Neural progenitor cell (in vitro differentiated cells): ENCODE results near the gene IL36A. TPM values are rescaled to one million over a fixed set of nuclear protein-coding genes. Genes with fewer than 3 reads are reported as not detected.
A peak's percentile ranks its signal among the peaks of the same experiment; 100 is the strongest.

ENCODE experiments used
- DNase-seq: peaks from one replicate; pipeline ENCODE4 v3.0.0-alpha.2; 2016; ENCODE audit warnings: low spot score
- H2AFZ ChIP-seq: fragments of 200-600 bp; sonication (generic); replicated peaks from 2 replicates; pipeline ENCODE4 v1.6.1; 2016; ENCODE audit warnings: antibody characterized with exemption
- H3F3A ChIP-seq: fragments of 200-600 bp; sonication (generic); 2 replicates; pipeline ENCODE4 v1.6.1; 2016; ENCODE audit warnings: antibody characterized with exemption, low read depth
- H3K27ac ChIP-seq: fragments of 200-600 bp; sonication (generic); 2 replicates; pipeline ENCODE4 v1.5.1; 2016; ENCODE audit warnings: mild to moderate bottlenecking
- H3K27me3 ChIP-seq: fragments of 200-600 bp; sonication (generic); 2 replicates; pipeline ENCODE4 v1.6.1; 2016; ENCODE audit warnings: mild to moderate bottlenecking, moderate library complexity
- H3K36me3 ChIP-seq: fragments of 200-600 bp; sonication (generic); 2 replicates; pipeline ENCODE4 v1.5.1; 2016
- H3K4me1 ChIP-seq: fragments of 200-600 bp; sonication (generic); 2 replicates; pipeline ENCODE4 v1.6.1; 2016; ENCODE audit warnings: mixed run types
- H3K4me2 ChIP-seq: fragments of 200-600 bp; sonication (generic); 2 replicates; pipeline ENCODE4 v1.6.1; 2016
- H3K4me3 ChIP-seq: fragments of 200-600 bp; sonication (generic); 2 replicates; pipeline ENCODE4 v1.5.1; 2016
- H3K79me2 ChIP-seq: fragments of 200-600 bp; sonication (generic); 2 replicates; pipeline ENCODE4 v1.6.1; 2016; ENCODE audit warnings: low read depth
- H3K9ac ChIP-seq: fragments of 200-600 bp; sonication (generic); 2 replicates; pipeline ENCODE4 v1.6.1; 2016
- H3K9me3 ChIP-seq: fragments of 200-600 bp; sonication (generic); 2 replicates; pipeline ENCODE4 v1.5.1; 2016; ENCODE audit warnings: low read depth
- H4K20me1 ChIP-seq: fragments of 200-600 bp; sonication (generic); 2 replicates; pipeline ENCODE4 v1.6.1; 2016; ENCODE audit warnings: low read depth
- H3K27ac Mint-ChIP-seq: 3 replicates; pipeline ENCODE4 v1.8.0; 2021; ENCODE audit warnings: mixed read lengths
- H3K27me3 Mint-ChIP-seq: 2 replicates; pipeline ENCODE4 v1.8.0; 2022; ENCODE audit warnings: low read depth, mild to moderate bottlenecking, inconsistent platforms, moderate library complexity, mixed read lengths; ENCODE audit not compliant: insufficient read depth
- H3K36me3 Mint-ChIP-seq: 3 replicates; pipeline ENCODE4 v1.8.0; 2021; ENCODE audit warnings: mixed read lengths
- H3K4me1 Mint-ChIP-seq: 3 replicates; pipeline ENCODE4 v1.8.0; 2021; ENCODE audit warnings: mixed read lengths
- H3K4me3 Mint-ChIP-seq: 3 replicates; pipeline ENCODE4 v1.8.0; 2021; ENCODE audit warnings: mild to moderate bottlenecking, moderate library complexity, mixed read lengths
- H3K9me3 Mint-ChIP-seq: 3 replicates; pipeline ENCODE4 v1.8.0; 2020; ENCODE audit warnings: mixed read lengths
- CTCF ChIP-seq: fragments of 200-600 bp; sonication (generic); IDR thresholded peaks from 2 replicates; pipeline ENCODE4 v1.5.1; 2017; ENCODE audit warnings: antibody characterized with exemption, mild to moderate bottlenecking
- EZH2 ChIP-seq: fragments of 200-600 bp; sonication (generic); IDR thresholded peaks from 2 replicates; pipeline ENCODE4 v1.6.1; 2017; ENCODE audit warnings: antibody characterized with exemption, mild to moderate bottlenecking, moderate library complexity
- EZH2phosphoT487 ChIP-seq: fragments of 200-600 bp; sonication (generic); IDR thresholded peaks from 2 replicates; pipeline ENCODE4 v1.6.1; 2017; ENCODE audit warnings: antibody characterized with exemption
- total RNA-seq: library from RNA; depleted of rRNA; stranded (reverse); fragments of >200 nt; gene quantifications from 2 replicates; pipeline ENCODE4 v1.2.3, GENCODE V29; 2015; ENCODE audit warnings: low replicate concordance

Gene IL36A
- total RNA-seq, 1 donor from 2014 or later: not detected

- Histone ChIP-seq H2AFZ (peak overlapping the region; percentile 79), H3K27me3 (peaks cover 38% of the 10 kb centered on the region), H3F3A (no peaks in the 10 kb centered on the region), H3K9me3 (no peaks in the 10 kb centered on the region), H4K20me1 (no peaks in the 10 kb centered on the region), H3K27ac (no peak overlapping the region), H3K36me3 (no peaks in the 10 kb centered on the region), H3K4me2 (no peak overlapping the region), H3K4me1 (no peaks in the 10 kb centered on the region), H3K79me2 (no peaks in the 10 kb centered on the region), H3K9ac (no peak overlapping the region), H3K4me3 (no peak overlapping the region)
- Mint-ChIP-seq H3K4me3 (no peak overlapping the region), H3K27ac (no peak overlapping the region), H3K27me3 (peaks cover 7% of the 10 kb centered on the region), H3K36me3 (no peaks in the 10 kb centered on the region), H3K4me1 (no peaks in the 10 kb centered on the region), H3K9me3 (no peaks in the 10 kb centered on the region)
- no peak for TF ChIP-seq EZH2phosphoT487
- TF ChIP-seq EZH2: no peak
- TF ChIP-seq CTCF: no peak
- no peak for DNase-seq
These were observed 22.9 kb downstream of the IL36A start for GRCh38 chr2:113028112-113028511.

GRCh38 chr2:113032737-113033136 is 27.5 kb downstream of the IL36A start:
- Mint-ChIP-seq H3K27ac (no peak overlapping the region), H3K9me3 (no peaks in the 10 kb centered on the region), H3K27me3 (peaks cover 2% of the 10 kb centered on the region), H3K36me3 (no peaks in the 10 kb centered on the region), H3K4me3 (no peak overlapping the region), H3K4me1 (no peaks in the 10 kb centered on the region)
- H3K79me2 ChIP-seq: no peaks in the 10 kb centered on the region
- H3K4me2 ChIP-seq: no peak overlapping the region
- no peak overlapping the region for H3K4me3 ChIP-seq
- no peaks in the 10 kb centered on the region for H4K20me1 ChIP-seq
- no peaks in the 10 kb centered on the region for H3K4me1 ChIP-seq
- H2AFZ ChIP-seq: no peak overlapping the region
- H3K9ac ChIP-seq: no peak overlapping the region
- no peak for DNase-seq
- TF ChIP-seq EZH2phosphoT487 (no peak), EZH2 (no peak), CTCF (no peak)
- H3K36me3 ChIP-seq: no peaks in the 10 kb centered on the region
- peaks cover 12% of the 10 kb centered on the region for H3K27me3 ChIP-seq
- H3K9me3 ChIP-seq: no peaks in the 10 kb centered on the region
- H3K27ac ChIP-seq: no peak overlapping the region
- H3F3A ChIP-seq: no peaks in the 10 kb centered on the region

GRCh38 chr2:113034016-113034415 is 28.8 kb downstream of the IL36A start:
- no peaks in the 10 kb centered on the region for H3K36me3 ChIP-seq
- DNase-seq: no peak
- H3K4me1 ChIP-seq: no peaks in the 10 kb centered on the region
- no peak overlapping the region for H3K4me2 ChIP-seq
- Mint-ChIP-seq H3K36me3 (no peaks in the 10 kb centered on the region), H3K9me3 (no peaks in the 10 kb centered on the region), H3K4me3 (no peak overlapping the region), H3K4me1 (no peaks in the 10 kb centered on the region), H3K27ac (no peak overlapping the region), H3K27me3 (peaks cover 2% of the 10 kb centered on the region)
- H2AFZ ChIP-seq: no peak overlapping the region
- H3F3A ChIP-seq: no peaks in the 10 kb centered on the region
- H3K9me3 ChIP-seq: no peaks in the 10 kb centered on the region
- H3K27me3 ChIP-seq: peaks cover under 1% of the 10 kb centered on the region
- H3K79me2 ChIP-seq: no peaks in the 10 kb centered on the region
- no peak overlapping the region for H3K9ac ChIP-seq
- H4K20me1 ChIP-seq: no peaks in the 10 kb centered on the region
- no peak for TF ChIP-seq EZH2phosphoT487
- no peak overlapping the region for H3K4me3 ChIP-seq
- H3K27ac ChIP-seq: no peak overlapping the region

- Mint-ChIP-seq H3K9me3 (no peaks in the 10 kb centered on the region), H3K4me1 (no peaks in the 10 kb centered on the region), H3K27ac (no peak overlapping the region), H3K4me3 (no peak overlapping the region), H3K36me3 (no peaks in the 10 kb centered on the region), H3K27me3 (no peaks in the 10 kb centered on the region)
- peaks cover 6% of the 10 kb centered on the region for H3K27me3 ChIP-seq
- H3K4me1 ChIP-seq: no peaks in the 10 kb centered on the region
- no peaks in the 10 kb centered on the region for H3K79me2 ChIP-seq
- H2AFZ ChIP-seq: no peak overlapping the region
- H3K36me3 ChIP-seq: no peaks in the 10 kb centered on the region
- no peaks in the 10 kb centered on the region for H3K9me3 ChIP-seq
- TF ChIP-seq EZH2: no peak
- no peak for TF ChIP-seq EZH2phosphoT487
- no peak for TF ChIP-seq CTCF
- H3K4me2 ChIP-seq: no peak overlapping the region
- no peak for DNase-seq
- H3K9ac ChIP-seq: no peak overlapping the region
- no peak overlapping the region for H3K27ac ChIP-seq
- no peaks in the 10 kb centered on the region for H4K20me1 ChIP-seq
- no peak overlapping the region for H3K4me3 ChIP-seq
- H3F3A ChIP-seq: no peaks in the 10 kb centered on the region
These were observed 31.5 kb downstream of the IL36A start for GRCh38 chr2:113036763-113037162.
